ENCODE measurements around the gene GKAP1.
"Not testable (repeated sequence)": the region's sequence is repeated elsewhere in the genome, so short reads cannot be mapped to it uniquely, and the experiment has no call there.

GRCh38 chr9:83815120-83815519 is 2.4 kb downstream of the GKAP1 start:
- TF ChIP-seq CTCF (IDR thresholded peaks at IDR 0.05; ENCODE audit: extremely low read depth in 1 of 2, insufficient read depth in 1 of 2, low read depth in 1 of 2, low read length in 2 of 2); FOS (IDR thresholded peaks at IDR 0.05; ENCODE audit: borderline replicate concordance, insufficient read depth, low read length); POLR2A (IDR thresholded peaks at IDR 0.05; ENCODE audit: low read depth, low read length); POLR2AphosphoS5 (IDR thresholded peaks at IDR 0.05; ENCODE audit: insufficient read depth, low read depth, low read length): not testable (repeated sequence)
